ENCODE data around the gene SUCLA2.

- no peak for TF ChIP-seq POLR2A (IDR thresholded peaks at IDR 0.05)
- TF ChIP-seq CTCF (IDR thresholded peaks at IDR 0.05), result no peak
These were observed 28.8 kb upstream of the SUCLA2 start for GRCh38 chr13:48029859-48030258.

Data from adrenal gland (tissue), 5 donors.